IPS DF 19.7 (cell line): Measurements from ENCODE around the gene ENTPD6.
"Not testable (repeated sequence)": the region's sequence is repeated elsewhere in the genome, so short reads cannot be mapped to it uniquely, and the experiment has no call there.

ENCODE experiments used
- DNase-seq: peaks from one replicate; pipeline ENCODE4 v3.0.0-alpha.2; 2013; ENCODE audit warnings: low read depth, low spot score

The ENTPD6 gene

DNA sequence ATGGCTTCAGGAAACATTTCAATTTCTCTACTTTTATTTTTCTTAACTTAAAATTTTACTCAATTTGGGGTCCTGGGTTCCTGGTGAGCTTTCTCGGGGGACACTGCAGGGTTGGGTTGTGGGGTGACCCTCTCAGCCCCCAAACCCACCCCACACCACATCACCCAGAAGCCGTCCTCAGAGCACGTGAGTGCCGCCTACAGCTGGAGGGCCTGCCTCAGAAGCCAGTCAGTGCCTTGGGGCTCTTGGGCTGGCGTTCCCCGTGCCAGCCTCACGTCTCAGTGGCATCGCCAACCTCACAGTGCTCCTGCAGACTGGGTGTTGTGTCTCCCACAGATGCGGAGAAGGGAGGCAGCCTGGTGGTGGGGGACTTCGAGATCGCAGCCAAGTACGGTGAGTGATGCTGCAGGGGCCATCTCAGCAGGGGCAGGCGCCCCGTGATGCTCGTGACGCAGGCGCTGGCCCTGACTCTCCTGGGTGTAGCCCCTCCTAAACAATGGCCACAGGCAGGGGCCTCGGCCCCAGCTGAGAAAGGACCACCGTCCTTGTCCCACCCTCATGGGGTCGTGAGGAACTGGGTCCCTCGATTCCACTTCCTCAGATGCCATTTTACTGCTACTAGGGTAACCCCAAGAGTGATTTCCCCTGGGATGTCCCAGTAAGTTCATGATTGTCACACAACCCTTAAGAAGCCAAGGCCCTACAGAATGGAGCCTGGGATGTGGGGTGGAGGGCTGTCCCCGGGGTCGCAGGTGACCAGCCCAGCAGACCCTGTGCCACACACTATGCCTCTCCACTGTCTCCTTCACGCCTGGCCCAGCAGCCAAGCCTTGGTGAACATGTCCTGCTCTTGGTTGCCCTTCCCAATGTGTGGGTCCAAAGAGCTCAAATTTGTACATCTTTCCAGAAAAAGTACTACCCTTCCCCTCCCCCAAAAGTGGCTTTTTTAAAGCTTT is 28.5 kb downstream of the ENTPD6 start:
- DNase-seq, result no peak

DNA sequence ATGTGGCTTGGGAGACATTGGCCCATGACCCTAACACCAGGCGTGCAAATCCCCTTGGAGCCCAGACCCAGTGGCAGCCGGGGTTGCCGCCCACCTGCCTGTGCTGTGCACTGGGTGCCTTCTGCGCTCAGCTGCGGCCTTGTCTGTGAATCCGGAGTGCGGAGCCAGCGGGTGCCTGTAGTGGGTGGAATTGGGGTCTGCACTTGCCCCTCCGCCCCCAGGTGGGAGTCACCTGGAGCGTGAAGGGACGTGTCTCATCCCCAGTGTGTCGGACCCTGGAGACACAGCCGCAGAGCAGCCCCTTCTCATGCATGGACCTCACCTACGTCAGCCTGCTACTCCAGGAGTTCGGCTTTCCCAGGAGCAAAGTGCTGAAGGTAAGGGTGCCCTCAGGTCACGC is 29.4 kb downstream of the ENTPD6 start:
- DNase-seq, result no peak

DNA sequence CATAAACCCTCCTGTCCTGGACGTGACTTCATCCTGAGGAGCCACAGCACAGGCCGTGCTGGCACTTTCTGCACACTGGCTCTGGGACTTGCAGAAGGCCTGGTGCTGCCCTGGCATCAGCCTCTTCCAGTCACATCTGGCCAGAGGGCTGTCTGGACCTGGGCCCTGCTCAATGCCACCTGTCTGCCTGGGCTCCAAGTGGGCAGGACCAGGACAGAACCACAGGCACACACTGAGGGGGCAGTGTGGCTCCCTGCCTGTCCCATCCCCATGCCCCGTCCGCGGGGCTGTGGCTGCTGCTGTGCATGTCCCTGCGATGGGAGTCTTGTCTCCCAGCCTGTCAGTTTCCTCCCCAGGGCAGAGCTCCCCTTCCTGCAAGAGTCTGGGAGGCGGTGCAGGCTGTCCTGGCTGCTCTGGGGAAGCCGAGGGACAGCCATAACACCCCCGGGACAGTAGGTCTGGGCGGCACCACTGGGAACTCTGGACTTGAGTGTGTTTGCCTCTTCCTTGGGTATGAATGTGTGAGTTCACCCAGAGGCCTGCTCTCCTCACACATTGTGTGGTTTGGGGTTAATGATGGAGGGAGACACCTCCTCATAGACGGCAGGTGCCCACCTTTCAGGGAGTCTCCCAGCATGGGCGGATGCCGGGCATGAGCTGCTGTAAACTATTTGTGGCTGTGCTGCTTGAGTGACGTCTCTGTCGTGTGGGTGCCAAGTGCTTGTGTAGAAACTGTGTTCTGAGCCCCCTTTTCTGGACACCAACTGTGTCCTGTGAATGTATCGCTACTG is 30.3 kb downstream of the ENTPD6 start:
- DNase-seq, result no peak

DNA sequence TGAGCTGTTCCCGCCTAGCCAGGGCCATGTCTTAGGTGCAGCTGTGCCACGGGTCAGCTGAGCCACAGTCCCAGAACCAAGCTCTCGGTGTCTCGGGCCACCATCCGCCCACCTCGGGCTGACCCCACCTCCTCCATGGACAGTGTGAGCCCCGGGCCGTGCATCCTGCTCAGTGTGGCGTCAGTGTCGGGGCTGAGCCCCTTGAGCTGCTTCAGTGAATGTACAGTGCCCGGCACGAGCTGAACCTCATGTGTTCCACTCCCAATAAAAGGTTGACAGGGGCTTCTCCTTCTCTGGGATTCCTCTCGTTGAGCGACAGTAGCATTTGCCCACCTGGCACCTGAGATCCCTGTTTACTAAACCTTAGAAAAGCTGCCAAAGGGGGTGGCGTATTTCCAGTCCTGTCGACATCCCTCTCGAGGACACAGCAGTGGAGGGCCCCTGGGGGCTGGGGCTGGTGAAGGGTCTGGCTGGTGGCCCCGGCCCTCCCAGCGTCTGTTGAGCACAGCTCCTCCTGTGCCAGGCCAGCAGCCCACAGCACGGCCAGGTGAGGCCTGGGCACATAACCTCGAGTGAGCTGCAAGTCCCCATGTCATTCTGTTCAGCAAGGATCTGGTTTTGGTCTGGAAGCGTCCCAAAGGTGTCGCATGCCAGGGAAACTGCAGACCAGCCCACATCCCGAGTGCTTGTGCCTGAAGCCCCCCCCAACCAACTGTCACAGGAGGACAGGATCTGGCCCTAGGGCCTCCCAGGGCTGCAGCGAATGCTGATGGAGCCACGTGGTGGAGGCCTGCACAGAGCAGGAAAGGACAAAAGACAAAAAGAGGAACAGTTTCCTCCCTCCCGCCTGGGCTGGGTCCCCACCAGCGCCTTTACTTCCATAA is 31.2 kb downstream of the ENTPD6 start:
- no peak for DNase-seq

DNA sequence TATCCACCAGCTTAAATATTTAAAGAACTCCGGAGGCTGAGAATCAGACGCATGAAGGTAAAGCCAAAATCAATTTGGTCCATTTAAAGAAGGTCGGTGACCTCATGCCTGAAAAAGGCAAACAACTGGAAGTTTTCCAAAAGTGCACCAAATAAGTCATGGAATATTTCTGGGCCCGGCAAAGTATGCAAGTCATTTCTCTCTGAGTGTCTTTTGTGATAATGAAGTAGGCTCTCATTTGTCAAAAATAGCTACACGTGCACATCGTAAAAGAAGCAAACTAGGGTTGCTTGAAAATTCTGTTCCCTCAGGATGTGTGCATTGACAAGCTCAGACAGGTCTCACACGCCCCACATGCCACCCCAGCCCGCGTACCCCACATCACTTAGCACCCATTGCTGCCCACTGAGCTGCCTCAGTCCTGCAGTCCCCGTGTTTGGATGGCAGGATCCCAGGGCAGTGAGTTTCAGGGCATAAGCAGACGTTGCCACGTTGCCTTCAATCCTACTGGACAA is 31.9 kb downstream of the ENTPD6 start:
- no peak for DNase-seq

DNA sequence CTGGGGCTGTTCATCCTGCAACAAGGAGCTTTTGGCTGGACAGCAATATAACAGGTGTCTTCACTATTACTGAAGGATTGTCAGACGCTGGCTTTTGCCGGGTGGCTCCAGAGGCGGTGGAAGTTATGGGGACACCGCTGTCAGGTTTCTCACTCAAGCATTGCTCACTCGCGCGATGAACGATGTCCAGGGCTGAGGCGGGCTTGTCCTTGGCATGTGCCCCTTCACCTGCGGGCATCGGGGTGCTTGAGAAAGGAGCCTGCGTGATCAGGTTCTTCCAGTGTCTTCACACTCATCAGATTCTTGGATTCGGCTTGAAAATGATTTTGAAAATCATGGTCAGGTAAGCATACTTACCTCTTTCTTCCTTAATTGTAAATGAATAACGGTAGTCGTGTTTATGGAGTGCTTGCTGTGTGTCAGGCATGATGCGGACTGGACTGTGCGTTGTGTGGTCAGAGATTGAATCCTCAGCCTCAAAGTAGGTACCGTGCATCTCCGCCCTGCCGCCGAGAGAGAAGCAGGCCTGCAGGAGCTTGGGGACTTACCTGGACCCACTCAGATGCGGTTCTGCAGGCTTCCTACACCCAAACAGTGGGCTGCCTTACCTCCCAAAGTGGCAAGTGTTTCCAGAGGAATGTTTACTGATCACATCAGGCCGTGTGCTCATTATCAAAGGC is 34.1 kb downstream of the ENTPD6 start:
- DNase-seq, result no peak

DNA sequence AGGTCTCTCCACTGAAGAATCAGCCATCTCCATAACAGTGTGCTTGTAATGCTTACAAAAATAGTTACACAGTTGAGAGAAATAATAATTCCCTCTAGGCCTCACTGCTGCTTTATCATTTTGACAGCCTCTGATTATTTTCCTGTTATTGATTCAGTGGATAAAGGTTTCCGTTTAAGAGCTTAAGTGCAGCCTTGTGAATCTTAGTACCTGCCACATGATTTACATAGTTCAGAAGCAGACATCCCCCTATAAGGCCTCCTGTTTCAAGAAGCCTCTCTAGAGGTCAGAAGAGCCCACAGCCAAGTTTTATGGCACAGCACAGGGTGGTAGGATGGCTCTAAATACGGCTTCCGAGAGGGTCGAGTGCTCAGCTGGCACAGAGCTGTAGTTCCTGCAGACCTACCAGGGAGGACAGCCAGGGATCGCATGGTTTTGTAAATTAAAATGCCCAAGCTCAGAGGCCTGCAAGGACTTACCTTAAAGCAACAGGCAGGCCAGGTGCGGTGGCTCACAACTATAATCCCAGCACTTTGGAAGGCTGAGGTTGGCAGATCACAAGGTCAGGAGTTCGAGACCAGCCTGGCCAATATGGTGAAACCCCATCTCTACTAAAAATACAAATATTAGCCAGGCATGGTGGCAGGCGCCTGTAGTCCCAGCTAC is 34.8 kb downstream of the ENTPD6 start:
- DNase-seq, result no peak

DNA sequence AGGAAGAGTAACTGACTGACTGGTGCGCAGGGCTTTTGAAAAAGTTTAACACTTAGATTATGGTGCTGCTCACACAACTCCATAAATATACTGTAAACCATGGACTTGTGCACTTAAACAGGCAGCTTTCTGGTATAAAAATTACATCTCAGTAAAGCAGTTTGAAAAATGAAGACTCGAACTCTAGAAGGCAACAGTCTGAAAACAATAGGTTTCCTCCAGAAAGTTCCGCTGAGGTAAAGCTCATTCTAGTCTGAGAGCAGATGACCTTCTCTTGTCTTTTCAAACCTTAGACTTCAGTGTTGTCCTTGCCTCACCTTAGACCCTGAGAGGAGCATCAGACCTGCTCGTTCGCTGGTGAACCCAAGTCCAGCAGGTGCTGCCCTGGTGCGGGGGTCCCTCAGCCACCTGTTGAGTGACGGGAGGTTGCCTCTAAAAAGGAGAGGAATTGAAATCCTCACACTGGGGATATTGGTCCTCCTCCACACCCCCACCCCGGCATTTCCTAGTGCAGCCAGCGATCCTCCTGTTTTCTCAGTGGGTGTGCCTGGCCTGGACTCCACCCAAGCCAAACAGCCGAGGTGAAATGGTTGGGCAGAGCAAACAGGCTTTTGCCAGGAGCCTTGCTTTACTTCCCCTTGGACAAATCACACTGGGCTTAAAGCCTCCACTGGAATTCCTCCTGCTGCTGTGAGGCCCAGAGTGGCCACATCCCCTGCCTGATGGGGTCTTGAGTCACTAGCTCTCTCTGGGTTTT is 37.7 kb downstream of the ENTPD6 start:
- no peak for DNase-seq

DNA sequence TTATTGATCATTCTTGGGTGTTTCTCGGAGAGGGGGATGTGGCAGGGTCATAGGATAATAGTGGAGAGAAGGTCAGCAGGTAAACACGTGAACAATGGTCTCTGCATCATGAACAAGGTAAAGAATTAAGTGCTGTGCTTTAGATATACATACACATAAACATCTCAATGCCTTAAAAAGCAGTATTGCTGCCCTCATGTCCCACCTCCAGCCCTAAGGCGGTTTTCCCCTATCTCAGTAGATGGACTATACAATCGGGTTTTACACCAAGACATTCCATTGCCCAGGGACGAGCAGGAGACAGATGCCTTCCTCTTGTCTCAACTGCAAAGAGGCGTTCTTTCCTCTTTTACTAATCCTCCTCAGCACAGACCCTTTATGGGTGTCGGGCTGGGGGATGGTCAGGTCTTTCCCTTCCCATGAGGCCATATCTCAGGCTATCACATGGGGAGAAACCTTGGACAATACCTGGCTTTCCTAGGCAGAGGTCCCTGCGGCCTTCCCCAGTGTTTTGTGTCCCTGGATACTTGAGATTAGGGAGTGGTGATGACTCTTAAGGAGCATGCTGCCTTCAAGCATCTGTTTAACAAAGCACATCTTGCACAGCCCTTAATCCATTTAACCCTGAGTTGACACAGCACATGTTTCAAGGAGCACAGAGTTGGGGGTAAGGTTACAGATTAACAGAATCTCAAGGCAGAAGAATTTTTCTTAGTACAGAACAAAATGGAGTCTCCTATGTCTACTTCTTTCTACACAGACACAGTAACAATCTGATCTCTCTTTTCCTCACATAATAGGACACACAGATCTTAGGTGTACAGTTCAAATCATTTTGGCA is 38.7 kb downstream of the ENTPD6 start:
- DNase-seq, result not testable (repeated sequence)

DNA sequence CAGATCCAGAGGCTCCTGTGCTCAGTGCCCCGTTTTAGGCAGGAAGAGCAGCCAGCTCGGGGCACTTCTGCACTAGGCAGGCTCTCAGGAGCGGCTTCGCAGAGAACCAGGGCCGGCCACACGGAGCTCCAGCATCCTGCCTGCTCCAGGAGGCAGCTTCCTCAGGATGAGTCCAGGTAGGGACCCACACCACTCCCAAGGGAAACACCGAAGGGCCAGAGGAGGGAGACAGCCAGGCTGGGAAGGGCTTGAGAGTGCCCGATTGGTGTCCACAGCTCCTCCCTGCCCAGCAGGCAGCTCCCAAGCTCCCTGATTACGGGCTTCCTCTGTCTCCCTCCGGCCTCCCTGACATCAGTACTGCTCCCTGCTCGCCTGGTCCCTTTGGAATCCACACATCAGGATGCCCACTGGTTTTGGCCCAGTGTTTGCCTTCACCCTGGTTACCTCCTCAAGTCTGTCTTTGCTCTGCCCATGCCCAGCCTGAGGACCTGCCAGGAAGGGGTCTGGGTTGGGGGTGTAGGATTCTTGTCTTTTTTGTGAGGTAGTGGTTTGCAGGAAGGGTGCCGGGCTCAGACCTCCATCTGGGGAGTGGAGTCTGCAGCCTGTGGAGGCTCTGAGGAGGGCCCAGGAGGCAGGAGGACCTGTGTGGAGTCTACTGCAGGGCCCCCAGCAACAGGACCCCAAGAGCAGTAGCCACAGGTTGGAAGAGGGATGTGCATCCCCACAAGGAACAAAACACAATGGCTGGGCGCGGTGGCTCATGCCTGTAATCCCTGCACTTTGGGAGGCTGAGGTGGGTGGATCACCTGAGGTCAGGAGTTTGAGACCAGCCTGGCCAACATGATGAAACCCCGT is 41.2 kb downstream of the ENTPD6 start:
- DNase-seq, result no peak

DNA sequence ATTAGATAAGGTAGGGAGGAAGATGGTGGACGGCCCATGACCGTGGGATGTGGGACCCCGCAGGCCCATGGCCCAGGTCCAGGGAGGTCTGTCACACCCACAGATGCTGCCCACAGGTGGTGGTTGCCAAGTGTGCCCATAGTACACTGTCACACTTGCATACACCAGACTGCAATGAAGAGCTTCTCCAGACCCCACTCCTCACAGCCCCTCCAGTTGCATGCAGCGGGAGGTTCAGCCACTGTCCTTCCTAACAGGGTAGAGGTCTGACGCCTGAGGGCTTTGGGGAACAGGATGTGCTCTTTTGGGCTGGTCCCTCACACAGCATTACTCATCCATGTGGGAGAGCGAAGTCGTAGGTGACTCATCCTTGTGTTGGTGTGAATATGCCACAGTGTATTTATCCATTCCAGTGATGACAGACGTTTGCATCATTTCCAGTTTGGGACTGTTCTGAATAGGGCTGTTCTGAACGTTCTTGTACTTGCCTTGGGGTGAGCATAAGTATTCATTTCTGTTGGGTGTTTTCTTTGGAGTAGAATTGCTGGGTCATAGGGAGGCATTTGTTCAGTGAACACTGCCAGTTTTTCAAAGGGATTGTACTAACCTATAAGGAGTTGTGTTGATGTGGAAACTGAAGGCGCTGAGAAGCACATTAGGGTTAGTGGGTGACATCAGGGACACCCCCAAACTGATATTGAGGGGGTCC is 42.3 kb downstream of the ENTPD6 start:
- no peak for DNase-seq

DNA sequence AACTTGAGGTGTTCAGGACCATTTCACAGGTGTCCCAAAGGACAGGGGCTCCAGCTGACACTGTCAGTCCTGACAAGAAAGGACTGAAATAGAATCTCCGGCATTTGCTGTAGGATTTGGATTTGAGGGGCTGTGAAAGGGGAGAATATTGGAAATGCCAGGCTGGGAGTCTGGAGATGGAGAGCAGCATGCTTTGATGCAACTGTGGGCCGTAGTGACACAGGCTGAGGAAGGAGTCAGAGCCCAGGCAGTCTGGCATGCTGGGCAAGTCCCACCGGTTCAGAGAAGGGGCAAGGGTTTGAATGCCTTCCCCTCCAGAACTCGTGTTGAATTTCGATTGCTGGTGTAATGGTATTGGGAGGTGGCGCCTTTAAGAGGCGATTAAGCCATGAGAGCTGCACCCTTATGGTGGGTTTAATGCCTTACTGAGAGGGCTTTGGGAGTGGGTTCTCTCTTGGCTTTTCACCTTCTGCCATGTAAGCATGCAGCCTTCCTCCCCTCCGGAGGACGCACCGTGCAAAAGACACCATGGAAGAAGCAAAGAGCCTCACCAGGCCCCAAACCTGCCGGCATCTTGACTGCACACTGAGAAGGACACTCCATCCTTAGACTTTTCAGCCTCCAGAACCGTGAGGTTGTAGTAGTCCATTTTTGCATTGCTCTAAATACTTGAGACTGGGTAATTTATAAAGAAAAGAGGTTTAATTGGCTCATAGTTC is 43.0 kb downstream of the ENTPD6 start:
- DNase-seq, result no peak

DNA sequence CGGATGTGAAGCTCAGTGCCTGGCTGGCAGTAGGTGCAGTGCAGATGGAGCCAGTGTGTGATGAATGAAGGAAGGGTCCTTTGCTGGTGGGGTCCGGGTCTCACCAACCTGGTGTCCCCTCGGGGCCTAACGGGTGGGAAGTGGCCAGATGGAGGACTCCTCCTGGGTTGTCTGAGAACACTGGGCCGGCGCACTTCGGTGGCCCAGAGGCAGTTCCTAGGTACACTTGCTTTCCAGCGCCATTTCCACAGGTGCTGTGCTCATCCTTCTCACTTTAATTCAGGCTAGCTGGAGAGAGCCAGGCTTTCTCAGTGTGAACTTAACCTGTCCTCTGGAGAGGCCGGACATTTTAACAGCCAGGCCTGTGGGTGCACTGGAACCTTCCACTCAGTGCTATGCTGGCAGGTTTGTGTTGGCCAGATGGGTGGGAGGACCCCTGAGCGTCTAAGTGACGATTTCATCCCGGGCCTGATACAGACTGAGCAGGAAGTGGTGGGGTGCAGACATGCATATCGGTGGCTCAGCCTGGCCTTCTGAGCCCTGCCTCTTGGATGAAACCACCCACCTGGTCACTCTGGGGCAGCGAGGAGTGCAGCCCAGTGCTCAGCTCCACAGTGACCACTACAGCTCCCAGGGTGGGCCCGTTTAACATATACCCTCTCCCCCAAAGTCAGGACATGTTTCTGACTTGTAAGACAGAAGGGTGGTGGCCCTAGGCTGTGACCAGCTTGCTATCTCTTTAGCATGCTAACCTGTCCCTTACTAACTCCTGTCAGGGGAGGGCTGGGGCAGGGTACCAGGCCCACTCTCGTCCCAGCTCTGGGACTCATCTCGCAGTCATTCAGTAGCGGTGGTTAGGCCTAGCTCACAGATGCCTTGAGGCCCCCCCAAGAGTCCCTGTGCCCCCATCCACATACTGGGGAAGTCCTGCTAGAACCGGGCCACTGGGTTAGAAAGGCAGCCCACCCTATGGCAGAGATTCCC is 44.2 kb downstream of the ENTPD6 start:
- no peak for DNase-seq

DNA sequence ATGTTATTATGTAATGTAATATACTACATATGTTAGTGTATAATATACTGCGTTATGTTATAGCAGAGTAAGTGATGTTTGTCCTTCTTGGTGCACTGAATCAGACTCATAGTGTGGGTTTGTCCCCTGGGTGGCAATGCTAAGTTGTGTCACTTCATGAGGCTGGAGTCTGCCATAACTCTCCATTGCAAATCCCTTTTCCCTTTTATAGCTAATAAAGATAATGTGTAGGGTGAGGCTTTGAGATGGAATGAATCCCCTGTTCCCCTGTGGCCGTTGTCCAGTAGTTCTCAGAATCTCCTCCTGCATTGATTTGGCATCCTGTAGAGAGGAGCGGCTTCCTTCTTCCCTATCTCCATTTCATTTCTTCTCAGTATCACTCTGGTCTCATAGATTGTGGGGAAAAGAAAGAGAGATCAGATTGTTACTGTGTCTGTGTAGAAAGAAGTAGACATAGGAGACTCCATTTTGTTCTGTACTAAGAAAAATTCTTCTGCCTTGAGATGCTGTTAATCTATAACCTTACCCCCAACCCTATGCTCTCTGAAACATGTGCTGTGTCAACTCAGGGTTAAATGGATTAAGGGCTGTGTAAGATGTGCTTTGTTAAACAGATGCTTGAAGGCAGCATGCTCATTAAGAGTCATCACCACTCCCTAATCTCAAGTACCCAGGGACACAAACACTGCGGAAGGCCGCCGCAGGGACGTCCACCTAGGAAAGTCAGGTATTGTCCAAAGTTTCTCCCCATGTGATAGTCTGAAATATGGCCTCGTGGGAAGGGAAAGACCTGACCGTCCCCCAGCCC is 45.5 kb downstream of the ENTPD6 start:
- DNase-seq, result not testable (repeated sequence)

DNA sequence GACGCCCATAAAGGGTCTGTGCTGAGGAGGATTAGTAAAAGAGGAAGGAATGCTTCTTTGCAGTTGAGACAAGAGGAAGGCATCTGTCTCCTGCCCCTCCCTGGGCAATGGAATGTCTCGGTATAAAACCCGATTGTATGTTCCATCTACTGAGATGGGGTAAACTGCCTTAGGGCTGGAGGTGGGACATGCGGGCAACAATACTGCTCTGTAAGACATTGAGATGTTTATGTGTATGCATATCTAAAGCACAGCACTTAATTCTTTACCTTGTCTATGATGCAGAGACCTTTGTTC is 46.1 kb downstream of the ENTPD6 start:
- DNase-seq, result not testable (repeated sequence)
